MG63 (cell line): Measurements from ENCODE around the gene TUBB4B. TPM values are rescaled to one million over a fixed set of nuclear protein-coding genes. Genes with fewer than 3 reads are reported as not detected.
"Not testable (repeated sequence)": the region's sequence is repeated elsewhere in the genome, so short reads cannot be mapped to it uniquely, and the experiment has no call there.

Experiments
- DNase-seq: peaks from one replicate; pipeline ENCODE4 v3.0.0-alpha.2; 2020
- H3K27me3 ChIP-seq: fragments of 250-450 bp; sonication (Bioruptor Pico); 2 replicates; pipeline ENCODE4 v1.5.1; 2020; ENCODE audit warnings: mild to moderate bottlenecking, moderate library complexity
- H3K36me3 ChIP-seq: fragments of 250-450 bp; sonication (Bioruptor Pico); 2 replicates; pipeline ENCODE4 v1.5.1; 2020; ENCODE audit warnings: mild to moderate bottlenecking, moderate library complexity
- H3K4me3 ChIP-seq: fragments of 250-450 bp; sonication (Bioruptor Pico); 2 replicates; pipeline ENCODE4 v1.5.1; 2020; ENCODE audit warnings: mild to moderate bottlenecking, moderate library complexity
- H3K9me3 ChIP-seq: fragments of 250-450 bp; sonication (Bioruptor Pico); 2 replicates; pipeline ENCODE4 v1.5.1; 2020; ENCODE audit warnings: mild to moderate bottlenecking, moderate library complexity
- total RNA-seq: library from RNA; depleted of rRNA; stranded (reverse); fragments of >200 nt; shearing (Covaris generic); gene quantifications from 2 replicates; pipeline ENCODE4 v1.2.3, GENCODE V29; 2014; ENCODE audit warnings: low replicate concordance

The TUBB4B gene
- total RNA-seq, 1 experiment from 2014 or later = 829 TPM

- no peak for DNase-seq
- peaks cover 20% of the 10 kb centered on the region for H3K36me3 ChIP-seq
- H3K9me3 ChIP-seq = no peaks in the 10 kb centered on the region
- no peaks in the 10 kb centered on the region for H3K27me3 ChIP-seq
- peak overlapping the region; percentile 93 for H3K4me3 ChIP-seq
These were observed 12.9 kb downstream of the TUBB4B start for GRCh38 chr9:137253717-137254623.

DNA sequence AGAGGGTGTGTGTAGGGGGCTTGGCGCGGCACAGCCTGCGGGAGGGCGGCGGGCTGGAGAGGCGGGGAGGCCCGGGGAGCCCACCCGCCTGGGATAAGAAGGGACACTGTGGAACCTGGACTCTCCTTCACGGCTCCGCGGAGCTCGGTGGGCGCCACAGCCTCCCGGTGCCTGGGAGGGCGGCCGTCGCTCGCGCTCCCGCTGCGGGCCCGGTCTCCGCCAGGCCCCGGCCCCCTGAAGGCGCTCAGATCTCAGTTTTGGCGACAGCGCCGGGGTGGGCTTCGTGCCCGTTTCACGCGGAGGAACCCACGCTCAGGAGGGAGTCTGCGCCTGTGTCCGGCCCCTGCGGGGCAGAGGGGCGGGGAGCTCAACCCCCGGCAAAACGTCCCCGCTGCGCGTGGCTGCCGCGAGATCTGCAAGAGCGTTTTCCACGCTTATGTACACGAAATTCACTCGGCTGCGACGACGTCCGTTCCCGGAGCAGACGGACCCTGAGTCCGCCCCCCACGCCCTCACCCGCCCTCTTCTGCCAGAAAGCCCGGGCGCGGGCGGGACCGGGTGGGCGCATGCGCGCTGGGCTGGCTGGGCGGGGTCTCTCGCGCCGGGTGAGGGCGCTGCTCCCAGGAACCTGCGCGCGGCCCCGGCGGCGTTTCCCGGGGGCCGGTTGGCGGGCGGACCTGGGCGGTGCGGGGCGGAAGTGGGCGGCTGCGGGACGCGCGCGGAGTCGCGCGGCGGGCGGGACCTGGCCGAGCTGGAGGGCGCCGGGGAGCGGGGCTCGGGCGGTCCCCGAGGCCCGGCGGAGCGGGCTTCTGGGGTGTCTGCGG lies 13.7 kb downstream of the TUBB4B start, which contains the start of gene NELFB:
NELFB (plus strand) TSS at position 704 of the 824 bp plus-strand sequence.
- no peaks in the 10 kb centered on the region for H3K27me3 ChIP-seq
- peak; percentile 89 for DNase-seq

GRCh38 chr9:137255448-137256114 lies 14.5 kb downstream of the TUBB4B start:
- H3K9me3 ChIP-seq = no peaks in the 10 kb centered on the region
- peak overlapping the region; percentile 93 for H3K4me3 ChIP-seq
- peak; percentile 48 for DNase-seq
- H3K27me3 ChIP-seq = no peaks in the 10 kb centered on the region
- H3K36me3 ChIP-seq = peaks cover 24% of the 10 kb centered on the region

More for the DNA sequence above, 13.7 kb downstream of the TUBB4B start, which contains the start of gene NELFB:
- peaks cover 23% of the 10 kb centered on the region for H3K36me3 ChIP-seq
- H3K4me3 ChIP-seq = peak within 1 kb of the TSS; percentile 93
- H3K9me3 ChIP-seq = no peaks in the 10 kb centered on the region

- no peaks in the 10 kb centered on the region for H3K9me3 ChIP-seq
- H3K36me3 ChIP-seq = peaks cover 25% of the 10 kb centered on the region
These were observed 15.3 kb downstream of the TUBB4B start for GRCh38 chr9:137256362-137256761.

GRCh38 chr9:137256856-137257255 lies 15.8 kb downstream of the TUBB4B start:
- no peaks in the 10 kb centered on the region for H3K27me3 ChIP-seq
- H3K9me3 ChIP-seq = no peaks in the 10 kb centered on the region
- no peak for DNase-seq
- H3K4me3 ChIP-seq = no peak overlapping the region
- peaks cover 25% of the 10 kb centered on the region for H3K36me3 ChIP-seq

More at GRCh38 chr9:137256362-137256761, 15.3 kb downstream of the TUBB4B start:
- Histone ChIP-seq H3K4me3 (peak overlapping the region; percentile 93), H3K27me3 (no peaks in the 10 kb centered on the region)
- no peak for DNase-seq

GRCh38 chr9:137262173-137262908 lies 21.3 kb downstream of the TUBB4B start:
- not testable (repeated sequence) for H3K27me3 ChIP-seq, H3K9me3 ChIP-seq, DNase-seq, H3K4me3 ChIP-seq
- H3K36me3 ChIP-seq = peaks cover 36% of the 10 kb centered on the region

- Histone ChIP-seq H3K27me3 (no peaks in the 10 kb centered on the region), H3K36me3 (peaks cover 40% of the 10 kb centered on the region), H3K4me3 (no peak overlapping the region), H3K9me3 (no peaks in the 10 kb centered on the region)
- DNase-seq = no peak
These were observed 21.8 kb downstream of the TUBB4B start for GRCh38 chr9:137262909-137263285.

DNA sequence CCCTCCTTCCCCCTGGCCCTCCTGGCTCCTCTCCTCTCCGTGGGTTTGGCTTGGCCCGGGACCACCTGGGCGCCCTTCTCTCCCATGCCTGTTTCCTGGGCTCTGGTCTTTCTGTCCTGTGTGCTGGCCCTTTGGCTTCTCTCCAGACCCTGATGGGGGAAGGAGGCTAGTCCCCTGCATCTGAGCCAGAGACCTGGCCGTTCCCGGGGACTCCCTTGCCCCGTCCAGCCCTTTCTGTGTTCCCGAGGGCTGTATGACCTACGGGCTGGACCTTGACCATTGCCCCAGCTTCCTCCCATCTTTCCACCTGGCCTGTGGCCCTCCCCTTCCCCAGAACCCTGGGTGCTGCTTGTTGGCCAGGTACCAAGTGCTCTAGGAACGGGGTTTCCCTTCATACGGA lies 22.4 kb downstream of the TUBB4B start:
- Histone ChIP-seq H3K27me3 (no peaks in the 10 kb centered on the region), H3K9me3 (no peaks in the 10 kb centered on the region), H3K36me3 (peaks cover 42% of the 10 kb centered on the region), H3K4me3 (no peak overlapping the region)
- no peak for DNase-seq

- H3K4me3 ChIP-seq = no peak overlapping the region
- H3K36me3 ChIP-seq = peaks cover 40% of the 10 kb centered on the region
- DNase-seq = no peak
- no peaks in the 10 kb centered on the region for H3K9me3 ChIP-seq
- H3K27me3 ChIP-seq = no peaks in the 10 kb centered on the region
These were observed 23.0 kb downstream of the TUBB4B start for GRCh38 chr9:137264067-137264466.

GRCh38 chr9:137265496-137266161 lies 24.5 kb downstream of the TUBB4B start:
- Histone ChIP-seq H3K9me3 (no peaks in the 10 kb centered on the region), H3K4me3 (no peak overlapping the region), H3K36me3 (peaks cover 35% of the 10 kb centered on the region), H3K27me3 (no peaks in the 10 kb centered on the region)
- DNase-seq = no peak

- no peak for DNase-seq
- Histone ChIP-seq H3K4me3 (no peak overlapping the region), H3K27me3 (no peaks in the 10 kb centered on the region), H3K9me3 (no peaks in the 10 kb centered on the region), H3K36me3 (peaks cover 35% of the 10 kb centered on the region)
These were observed 25.1 kb downstream of the TUBB4B start for GRCh38 chr9:137266162-137266527.

GRCh38 chr9:137266585-137267453 lies 25.7 kb downstream of the TUBB4B start:
- DNase-seq = no peak
- Histone ChIP-seq H3K36me3 (peaks cover 35% of the 10 kb centered on the region), H3K9me3 (no peaks in the 10 kb centered on the region), H3K27me3 (no peaks in the 10 kb centered on the region), H3K4me3 (no peak overlapping the region)

GRCh38 chr9:137267933-137268355 lies 26.9 kb downstream of the TUBB4B start:
- DNase-seq = no peak
- Histone ChIP-seq H3K4me3 (no peak overlapping the region), H3K27me3 (no peaks in the 10 kb centered on the region), H3K9me3 (no peaks in the 10 kb centered on the region), H3K36me3 (peaks cover 30% of the 10 kb centered on the region)

- Histone ChIP-seq H3K4me3 (no peak overlapping the region), H3K9me3 (no peaks in the 10 kb centered on the region), H3K36me3 (peaks cover 29% of the 10 kb centered on the region), H3K27me3 (no peaks in the 10 kb centered on the region)
- DNase-seq = no peak
These were observed 27.6 kb downstream of the TUBB4B start for GRCh38 chr9:137268538-137269201.
